GM12878 (cell line): ENCODE data around the gene CD68. TPM values are rescaled to one million over a fixed set of nuclear protein-coding genes. Genes with fewer than 3 reads are reported as not detected.
A peak's percentile ranks its signal among the peaks of the same experiment; 100 is the strongest.

Source experiments
- CTCF ChIP-seq, 3 experiments: IDR thresholded peaks in 2 of 3; conservative IDR thresholded peaks in 1 of 3; 2 replicates each; pipeline ENCODE4 v1.5.1; 2011; ENCODE audit warnings: low read depth in 3 of 3, low read length in 3 of 3, mild to moderate bottlenecking in 3 of 3, control low read depth in 2 of 3, moderate library complexity in 2 of 3, inconsistent platforms in 1 of 3, mixed read lengths in 1 of 3; ENCODE audit not compliant: control insufficient read depth in 2 of 3, insufficient read depth in 1 of 3; ENCODE audit errors: extremely low read depth in 1 of 3
- FOXM1 ChIP-seq: IDR thresholded peaks from 2 replicates; pipeline ENCODE4 v1.6.1; 2012; ENCODE audit warnings: low read depth, mild to moderate bottlenecking, inconsistent platforms, low read length, moderate library complexity
- STAT3 ChIP-seq: IDR thresholded peaks from 2 replicates; pipeline ENCODE4 v1.6.1; 2011; ENCODE audit warnings: low read depth, low read length, improper control_type of control experiment
- ZBED1 ChIP-seq: IDR thresholded peaks from 2 replicates; pipeline ENCODE4 v1.6.1; 2016; ENCODE audit warnings: borderline replicate concordance
- ZNF687 ChIP-seq: fragments of 450-650 bp; IDR thresholded peaks from 2 replicates; pipeline ENCODE4 v1.6.1; 2017; ENCODE audit warnings: mild to moderate bottlenecking, moderate library complexity
- polyA plus RNA-seq, 11 experiments: library from polyadenylated mRNA; depleted of rRNA in 4 of 11; unstranded in 6 of 11; stranded (reverse) in 5 of 11; fragments of >200 nt; fragmentation: Nextera tagmentation in 4 of 11; fragmentation: Illumina TruSeq in 1 of 11; extraction: Ambion mirVana in 4 of 11; extraction: Trizol in 1 of 11; gene quantifications; 1 replicate in 1 of 11; 2 replicates in 10 of 11; pipeline versions ENCODE4 v1.2.1 to v1.2.3, GENCODE V29; 2011 to 2016; ENCODE audit warnings: inconsistent platforms in 2 of 11, missing spikeins in 2 of 11, low read depth in 1 of 11
- total RNA-seq, 4 experiments: library from RNA; depleted of rRNA in 3 of 4; stranded (reverse); fragments of >200 nt in 3 of 4; fragmentation: Illumina TruSeq in 1 of 4; extraction: Trizol in 1 of 4; gene quantifications; 2 replicates each; pipeline versions ENCODE4 v1.2.1 to v1.2.3, GENCODE V29; 2013 to 2021

The CD68 gene
- total and polyA plus RNA-seq, 10 of the 15 experiments (the other 5 are each of a cell fraction or from before 2014, with no cell fraction given) = 2.6 to 6.9 (median 3.8) TPM

- TF ChIP-seq ZNF687 = no peak
- TF ChIP-seq FOXM1 = no peak
- no peak for TF ChIP-seq CTCF (IDR thresholded peaks at IDR 0.05 in 2 of 3, conservative IDR thresholded peaks at IDR 0.05 in 1 of 3; ENCODE audit: control insufficient read depth in 2 of 3, extremely low read depth in 1 of 3, insufficient read depth in 1 of 3, low read depth in 3 of 3, low read length in 3 of 3)
- 0 out of 2 replicates have a peak, but pooled peaks have one; percentile 6 for TF ChIP-seq ZBED1
- no peak for TF ChIP-seq STAT3
Measured at GRCh38 chr17:7577327-7578199, 1.9 kb upstream of the CD68 start (continued).
